HL-60 (cell line): ENCODE data around the gene RIOK1.

ENCODE experiments used
- DNase-seq, 2 experiments: peaks; one replicate each; pipeline ENCODE4 v3.0.0-alpha.2; 2010 to 2020; ENCODE audit warnings: low read depth in 1 of 2, low spot score in 1 of 2
- H3K27ac ChIP-seq: fragments of 250-450 bp; sonication (Bioruptor Pico); replicated peaks from 2 replicates; pipeline ENCODE4 v1.5.1; 2020; ENCODE audit warnings: mild to moderate bottlenecking, moderate library complexity
- H3K27me3 ChIP-seq: fragments of 250-450 bp; sonication (Bioruptor Pico); 2 replicates; pipeline ENCODE4 v1.5.1; 2021; ENCODE audit warnings: mild to moderate bottlenecking, moderate library complexity; ENCODE audit not compliant: insufficient read depth, poor library complexity, severe bottlenecking
- H3K4me3 ChIP-seq: replicated peaks from 2 replicates; pipeline ENCODE4 v1.5.1; 2011; ENCODE audit warnings: mild to moderate bottlenecking, control low read depth, low read length; ENCODE audit not compliant: insufficient read depth
- CTCF ChIP-seq: IDR thresholded peaks from one replicate; pipeline ENCODE4 v1.5.1; 2011; ENCODE audit warnings: low read length, control low read depth, inconsistent platforms; ENCODE audit not compliant: insufficient read depth
- GABPA ChIP-seq: IDR thresholded peaks from 2 replicates; pipeline ENCODE4 v1.6.1; 2012; ENCODE audit warnings: low read depth
- POLR2AphosphoS5 ChIP-seq: IDR thresholded peaks from 2 replicates; pipeline ENCODE4 v1.6.1; 2012; ENCODE audit warnings: low read depth
- SPI1 ChIP-seq: IDR thresholded peaks from 2 replicates; pipeline ENCODE4 v1.6.1; 2012; ENCODE audit warnings: low read depth, mild to moderate bottlenecking, borderline replicate concordance
- TF ChIP-seq, protein P1 (sequence below): IDR thresholded peaks from 2 replicates; pipeline ENCODE4 v1.6.1; 2012; ENCODE audit warnings: low read depth; ENCODE audit not compliant: insufficient replicate concordance

The RIOK1 gene

GRCh38 chr6:7373739-7374138 is 15.9 kb upstream of the RIOK1 start:
- no peaks in the 10 kb centered on the region for H3K27me3 ChIP-seq
- TF ChIP-seq, protein P1, sequence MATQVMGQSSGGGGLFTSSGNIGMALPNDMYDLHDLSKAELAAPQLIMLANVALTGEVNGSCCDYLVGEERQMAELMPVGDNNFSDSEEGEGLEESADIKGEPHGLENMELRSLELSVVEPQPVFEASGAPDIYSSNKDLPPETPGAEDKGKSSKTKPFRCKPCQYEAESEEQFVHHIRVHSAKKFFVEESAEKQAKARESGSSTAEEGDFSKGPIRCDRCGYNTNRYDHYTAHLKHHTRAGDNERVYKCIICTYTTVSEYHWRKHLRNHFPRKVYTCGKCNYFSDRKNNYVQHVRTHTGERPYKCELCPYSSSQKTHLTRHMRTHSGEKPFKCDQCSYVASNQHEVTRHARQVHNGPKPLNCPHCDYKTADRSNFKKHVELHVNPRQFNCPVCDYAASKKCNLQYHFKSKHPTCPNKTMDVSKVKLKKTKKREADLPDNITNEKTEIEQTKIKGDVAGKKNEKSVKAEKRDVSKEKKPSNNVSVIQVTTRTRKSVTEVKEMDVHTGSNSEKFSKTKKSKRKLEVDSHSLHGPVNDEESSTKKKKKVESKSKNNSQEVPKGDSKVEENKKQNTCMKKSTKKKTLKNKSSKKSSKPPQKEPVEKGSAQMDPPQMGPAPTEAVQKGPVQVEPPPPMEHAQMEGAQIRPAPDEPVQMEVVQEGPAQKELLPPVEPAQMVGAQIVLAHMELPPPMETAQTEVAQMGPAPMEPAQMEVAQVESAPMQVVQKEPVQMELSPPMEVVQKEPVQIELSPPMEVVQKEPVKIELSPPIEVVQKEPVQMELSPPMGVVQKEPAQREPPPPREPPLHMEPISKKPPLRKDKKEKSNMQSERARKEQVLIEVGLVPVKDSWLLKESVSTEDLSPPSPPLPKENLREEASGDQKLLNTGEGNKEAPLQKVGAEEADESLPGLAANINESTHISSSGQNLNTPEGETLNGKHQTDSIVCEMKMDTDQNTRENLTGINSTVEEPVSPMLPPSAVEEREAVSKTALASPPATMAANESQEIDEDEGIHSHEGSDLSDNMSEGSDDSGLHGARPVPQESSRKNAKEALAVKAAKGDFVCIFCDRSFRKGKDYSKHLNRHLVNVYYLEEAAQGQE = no peak
- TF ChIP-seq SPI1 = peak; percentile 51; the same call in 1 of the 2 replicates
- H3K4me3 ChIP-seq = no peak overlapping the region
- H3K27ac ChIP-seq = no peak overlapping the region
- DNase-seq = no peak

DNA sequence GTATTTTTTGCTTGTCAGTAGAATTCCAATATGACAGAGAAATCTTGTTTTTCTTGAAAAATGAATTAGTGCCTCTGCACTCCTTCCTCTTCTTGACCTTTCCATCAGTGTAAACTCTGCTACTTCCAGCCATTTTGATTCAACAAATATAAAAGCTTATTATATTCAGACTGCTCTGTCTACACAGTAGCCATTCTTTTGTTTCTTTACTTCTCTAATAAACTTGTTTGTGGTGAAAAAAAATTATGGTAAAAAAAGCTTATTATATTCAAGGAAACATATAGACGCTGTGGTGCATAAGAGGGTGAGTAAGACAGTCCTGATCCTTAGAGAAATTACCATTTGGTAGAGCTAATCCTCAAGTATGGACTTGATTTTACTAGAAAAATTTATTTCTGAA is 11.6 kb upstream of the RIOK1 start:
- no peak overlapping the region for H3K27ac ChIP-seq
- no peak overlapping the region for H3K4me3 ChIP-seq
- H3K27me3 ChIP-seq = no peaks in the 10 kb centered on the region
- no peak for DNase-seq
- TF ChIP-seq SPI1 (no peak), GABPA (no peak), CTCF (no peak), POLR2AphosphoS5 (no peak)
- TF ChIP-seq, protein P1 = no peak

- no peak overlapping the region for H3K27ac ChIP-seq
- no peak for TF ChIP-seq CTCF
- no peak for TF ChIP-seq SPI1
- TF ChIP-seq POLR2AphosphoS5 = no peak
- no peak for TF ChIP-seq GABPA
- TF ChIP-seq, protein P1 = no peak
- DNase-seq = no peak
- H3K4me3 ChIP-seq = no peak overlapping the region
- H3K27me3 ChIP-seq = no peaks in the 10 kb centered on the region
These were observed 10.9 kb upstream of the RIOK1 start for GRCh38 chr6:7378740-7379139.

GRCh38 chr6:7381092-7381491 is 8.5 kb upstream of the RIOK1 start:
- H3K4me3 ChIP-seq = no peak overlapping the region
- no peak overlapping the region for H3K27ac ChIP-seq
- TF ChIP-seq, protein P1 = no peak
- TF ChIP-seq CTCF (no peak), SPI1 (no peak), POLR2AphosphoS5 (no peak), GABPA (no peak)
- no peaks in the 10 kb centered on the region for H3K27me3 ChIP-seq
- no peak for DNase-seq
